IMR-90 (cell line): ENCODE results near the gene LSG1. TPM values are rescaled to one million over a fixed set of nuclear protein-coding genes. Genes with fewer than 3 reads are reported as not detected.

Experiments
- ATAC-seq: fragments of 200-7000 bp; cut with Tn5 transposase; 2 replicates; pipeline ENCODE4 v1.9.1; 2020; ENCODE audit warnings: low read depth, mild to moderate bottlenecking, moderate library complexity
- BruUV-seq: library from RNA; stranded (reverse); fragments of 400-500 nt; replicated peaks from 2 replicates; lab custom pipeline; 2021; lab: Mats Ljungman, UMichigan
- CTCF ChIA-PET: fragments of 300-600 bp; formaldehyde crosslinking; extraction: SDS; loops from one replicate; lab custom pipeline; 2021; ENCODE audit warnings: antibody characterized with exemption; lab: Yijun Ruan, JAX
- POLR2A ChIA-PET: fragments of 300-600 bp; sonication (Branson Sonifier 250); formaldehyde crosslinking; loops from one replicate; lab custom pipeline; 2022; ENCODE audit warnings: antibody characterized with exemption; ENCODE audit not compliant: unreplicated experiment; lab: Charles Lee
- DNase-seq: peaks from one replicate; pipeline ENCODE4 v3.0.0; 2013
- H2AFZ ChIP-seq: replicated peaks from 2 replicates; pipeline ENCODE3; 2013; ENCODE audit warnings: low read length, mild to moderate bottlenecking; ENCODE audit not compliant: poor library complexity
- H2AK5ac ChIP-seq: 2 replicates; pipeline ENCODE4 v1.6.1; 2013; ENCODE audit warnings: low read depth, low read length, inconsistent platforms
- H2AK9ac ChIP-seq: replicated peaks from 2 replicates; pipeline ENCODE3; 2013; ENCODE audit warnings: mild to moderate bottlenecking, low read depth, low read length, moderate library complexity; ENCODE audit not compliant: poor library complexity
- H2BK120ac ChIP-seq: 2 replicates; pipeline ENCODE4 v1.6.1; 2013; ENCODE audit warnings: low read depth, low read length, inconsistent platforms
- H2BK15ac ChIP-seq: 3 replicates; pipeline ENCODE4 v1.6.1; 2013; ENCODE audit warnings: low read depth, low read length, inconsistent platforms
- H2BK20ac ChIP-seq: 2 replicates; pipeline ENCODE4 v1.6.1; 2013; ENCODE audit warnings: low read depth, mild to moderate bottlenecking, inconsistent platforms, low read length, moderate library complexity
- H2BK5ac ChIP-seq: 2 replicates; pipeline ENCODE4 v1.6.1; 2013; ENCODE audit warnings: mild to moderate bottlenecking, low read depth, low read length, inconsistent platforms; ENCODE audit not compliant: poor library complexity, severe bottlenecking
- H3K14ac ChIP-seq: replicated peaks from 2 replicates; pipeline ENCODE4 v1.6.1; 2013; ENCODE audit warnings: low read depth, low read length, inconsistent platforms
- H3K18ac ChIP-seq: 2 replicates; pipeline ENCODE4 v1.6.1; 2013; ENCODE audit warnings: low read depth, low read length, control low read depth
- H3K23ac ChIP-seq: 2 replicates; pipeline ENCODE4 v1.6.1; 2013; ENCODE audit warnings: low read depth, low read length, inconsistent platforms
- H3K27ac ChIP-seq: 2 replicates; pipeline ENCODE4 v1.5.1; 2013; ENCODE audit warnings: mild to moderate bottlenecking, control low read depth, low read length; ENCODE audit not compliant: insufficient read depth
- H3K27me3 ChIP-seq: 2 replicates; pipeline ENCODE4 v1.6.1; 2013; ENCODE audit warnings: low read length; ENCODE audit not compliant: control insufficient read depth, insufficient read depth
- H3K36me3 ChIP-seq: 2 replicates; pipeline ENCODE4 v1.6.1; 2013; ENCODE audit warnings: low read length, mixed read lengths; ENCODE audit not compliant: control insufficient read depth, insufficient read depth
- H3K4ac ChIP-seq: 2 replicates; pipeline ENCODE4 v1.6.1; 2013; ENCODE audit warnings: low read depth, low read length, inconsistent platforms
- H3K4me1 ChIP-seq: 2 replicates; pipeline ENCODE4 v1.6.1; 2013; ENCODE audit warnings: low read length, mixed read lengths; ENCODE audit not compliant: control insufficient read depth, insufficient read depth
- H3K4me2 ChIP-seq: 2 replicates; pipeline ENCODE4 v1.6.1; 2013; ENCODE audit warnings: low read depth, mild to moderate bottlenecking, control low read depth, low read length, moderate library complexity
- H3K4me3 ChIP-seq: 2 replicates; pipeline ENCODE4 v1.5.1; 2013; ENCODE audit warnings: low read depth, mild to moderate bottlenecking, control low read depth, low read length, moderate library complexity; ENCODE audit not compliant: insufficient read depth
- H3K56ac ChIP-seq: 2 replicates; pipeline ENCODE4 v1.6.1; 2013; ENCODE audit warnings: low read length, inconsistent platforms; ENCODE audit not compliant: insufficient read depth; ENCODE audit errors: extremely low read depth
- H3K79me1 ChIP-seq, 2 experiments: 2 replicates each; pipeline ENCODE4 v1.6.1; 2013; ENCODE audit warnings: low read length in 2 of 2, inconsistent platforms in 1 of 2, low read depth in 1 of 2
- H3K9ac ChIP-seq: 2 replicates; pipeline ENCODE4 v1.6.1; 2013; ENCODE audit warnings: low read depth, low read length, control low read depth
- H3K9me1 ChIP-seq: 2 replicates; pipeline ENCODE4 v1.6.1; 2013; ENCODE audit warnings: low read length, inconsistent platforms; ENCODE audit not compliant: insufficient read depth
- H3K9me3 ChIP-seq: 2 replicates; pipeline ENCODE4 v1.6.1; 2013; ENCODE audit warnings: low read length; ENCODE audit not compliant: control insufficient read depth, insufficient read depth
- H4K20me1 ChIP-seq: 2 replicates; pipeline ENCODE4 v1.6.1; 2013; ENCODE audit warnings: low read length, inconsistent platforms; ENCODE audit not compliant: insufficient read depth
- H4K5ac ChIP-seq: 2 replicates; pipeline ENCODE4 v1.6.1; 2013; ENCODE audit warnings: mild to moderate bottlenecking, low read depth, low read length, control low read depth
- H4K8ac ChIP-seq, 2 experiments: 2 replicates each; pipeline ENCODE4 v1.6.1; 2013; ENCODE audit warnings: low read depth in 2 of 2, low read length in 2 of 2, control low read depth in 1 of 2, inconsistent platforms in 1 of 2
- H4K91ac ChIP-seq: 2 replicates; pipeline ENCODE4 v1.6.1; 2013; ENCODE audit warnings: low read depth, low read length, inconsistent platforms; ENCODE audit not compliant: insufficient read depth
- BHLHE40 ChIP-seq: fragments of 150-350 bp; IDR thresholded peaks from 2 replicates; pipeline ENCODE4 v1.6.1; 2016; ENCODE audit warnings: mild to moderate bottlenecking, low read depth, low read length
- CEBPB ChIP-seq: IDR thresholded peaks from 2 replicates; pipeline ENCODE4 v1.6.1; 2012; ENCODE audit warnings: low read depth, low read length, improper control_type of control experiment
- CHD1 ChIP-seq: IDR thresholded peaks from 2 replicates; pipeline ENCODE4 v1.6.1; 2012; ENCODE audit warnings: low read depth, low read length, improper control_type of control experiment
- FOS ChIP-seq: fragments of 150-350 bp; IDR thresholded peaks from 2 replicates; pipeline ENCODE4 v1.6.1; 2016; ENCODE audit warnings: low read depth, low read length
- MAFK ChIP-seq: IDR thresholded peaks from 2 replicates; pipeline ENCODE4 v1.6.1; 2012; ENCODE audit warnings: low read depth, low read length, improper control_type of control experiment
- MAZ ChIP-seq: IDR thresholded peaks from 2 replicates; pipeline ENCODE4 v1.6.1; 2012; ENCODE audit warnings: low read depth, mild to moderate bottlenecking, low read length, improper control_type of control experiment, moderate library complexity, borderline replicate concordance
- MXI1 ChIP-seq: IDR thresholded peaks from 2 replicates; pipeline ENCODE4 v1.6.1; 2012; ENCODE audit warnings: low read depth, mild to moderate bottlenecking, low read length, moderate library complexity, borderline replicate concordance
- NFE2L2 ChIP-seq: fragments of 150-350 bp; IDR thresholded peaks from 2 replicates; pipeline ENCODE4 v1.6.1; 2016; ENCODE audit warnings: low read depth, mild to moderate bottlenecking, low read length
- POLR2A ChIP-seq: IDR thresholded peaks from 2 replicates; pipeline ENCODE4 v1.6.1; 2012; ENCODE audit warnings: mild to moderate bottlenecking, low read depth, low read length
- RAD21 ChIP-seq: IDR thresholded peaks from 2 replicates; pipeline ENCODE4 v1.6.1; 2012; ENCODE audit warnings: low read length, improper control_type of control experiment
- RCOR1 ChIP-seq: IDR thresholded peaks from 2 replicates; pipeline ENCODE4 v1.6.1; 2012; ENCODE audit warnings: mild to moderate bottlenecking, low read length, improper control_type of control experiment; ENCODE audit not compliant: insufficient replicate concordance
- RFX5 ChIP-seq: IDR thresholded peaks from 2 replicates; pipeline ENCODE4 v1.8.0; 2012; ENCODE audit warnings: low read depth, mild to moderate bottlenecking, low read length, moderate library complexity
- SMC3 ChIP-seq: fragments of 150-350 bp; IDR thresholded peaks from 2 replicates; pipeline ENCODE4 v1.6.1; 2016; ENCODE audit warnings: low read depth, mild to moderate bottlenecking, antibody characterized with exemption, low read length, moderate library complexity
- WGBS, 2 experiments: methylation state at CpG; one replicate each; pipeline versions ENCODE4 v1.1.5 to v1.1.7; 2013; ENCODE audit warnings: missing lambda C conversion rate in 2 of 2; ENCODE audit not compliant: insufficient read length in 1 of 2; ENCODE audit errors: extremely low coverage in 2 of 2; 5-methylcytosine and 5-hydroxymethylcytosine counted together
- dilution Hi-C: fragments of 300-500 bp; cut with HindIII; formaldehyde crosslinking; loops from one replicate; pipeline ENCODE4 v1.14.3; 2018; ENCODE audit warnings: low sequenced_read_pairs; ENCODE audit not compliant: unreplicated experiment
- in situ Hi-C: fragments of 300-500 bp; cut with MboI; formaldehyde crosslinking; loops from 3 replicates; pipeline ENCODE4 v1.14.3; 2019; ENCODE audit warnings: low sequenced_read_pairs, inconsistent platforms, mixed read lengths
- intact Hi-C: fragments of 100-400 bp; cut with micrococcal nuclease; formaldehyde crosslinking; loops from 2 replicates; pipeline ENCODE4 v1.10.0; 2022
- polyA plus RNA-seq, 3 experiments: library from polyadenylated mRNA; depleted of rRNA; stranded (reverse); fragments of >200 nt; gene quantifications; 2 replicates each; pipeline ENCODE4 v1.2.3, GENCODE V29; 2012; ENCODE audit warnings: low replicate concordance in 1 of 3
- total RNA-seq: library from RNA; depleted of rRNA; stranded (reverse); fragments of >200 nt; gene quantifications from 2 replicates; pipeline ENCODE4 v1.2.3, GENCODE V29; 2012
- TF ChIP-seq, protein P1 (sequence below): fragments of 150-350 bp; IDR thresholded peaks from 2 replicates; pipeline ENCODE4 v1.6.1; 2016; ENCODE audit warnings: low read depth, mild to moderate bottlenecking, low read length, moderate library complexity, borderline replicate concordance
- TF ChIP-seq, protein P2 (sequence below): conservative IDR thresholded peaks from 2 replicates; pipeline ENCODE4 v1.5.1; 2012; ENCODE audit warnings: mild to moderate bottlenecking, low read depth, low read length, improper control_type of control experiment
- TF ChIP-seq, protein P3 (sequence below): fragments of 150-350 bp; IDR thresholded peaks from 2 replicates; pipeline ENCODE4 v1.6.1; 2017; ENCODE audit warnings: mild to moderate bottlenecking, antibody characterized with exemption, low read length, low read depth

Gene LSG1
- total and polyA plus RNA-seq, 2 of the 4 experiments (the other 2 are of a cell fraction), result 26.8 to 45.2 TPM

DNA sequence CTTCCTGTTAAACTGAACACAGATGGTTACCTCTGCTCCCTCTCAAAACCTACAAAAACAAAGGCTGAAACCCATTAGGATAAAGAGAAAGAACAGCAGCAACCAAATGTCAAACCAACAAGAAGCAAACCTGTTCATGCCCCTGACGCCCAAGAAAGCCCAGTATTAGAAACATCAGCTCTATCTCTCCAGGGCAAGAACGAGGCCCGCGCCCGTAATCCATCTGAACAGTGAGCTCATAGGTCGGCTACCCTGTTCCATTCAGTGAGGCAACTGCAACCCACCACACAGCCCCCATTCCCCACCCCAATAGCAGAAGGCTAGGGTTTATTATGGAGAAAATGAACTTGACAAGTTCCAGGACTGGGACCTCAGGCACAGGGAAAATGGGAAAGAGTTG, 10.0 kb downstream of the LSG1 start:
- H3K18ac ChIP-seq, result no peak overlapping the region
- ChIA-PET CTCF (interaction anchor here (0.6 kb wide), 1 partner anchor 229 kb away, joined by 3 read pairs; no protein-coding TSS in a partner anchor), POLR2A (interaction anchor here (0.5 kb wide), 1 partner anchor 572 kb away, joined by 3 read pairs; no protein-coding TSS in a partner anchor)
- no peaks in the 10 kb centered on the region; the same call in 1 of the 2 replicates for H3K4me1 ChIP-seq
- no peak overlapping the region for H3K23ac ChIP-seq
- H3K9me3 ChIP-seq, result no peaks in the 10 kb centered on the region
- H3K14ac ChIP-seq, result no peak overlapping the region
- no peak overlapping the region for H3K4me2 ChIP-seq
- no peak overlapping the region for H2BK15ac ChIP-seq
- no peak overlapping the region for H3K4ac ChIP-seq
- intact Hi-C loops, result no loop called here
- no peak overlapping the region; the same call in 1 of the 2 replicates for H3K27ac ChIP-seq
- dilution Hi-C loops, result no loop called here
- peaks cover 27% of the 10 kb centered on the region for H3K36me3 ChIP-seq
- H2AK9ac ChIP-seq, result no peak overlapping the region
- H2AK5ac ChIP-seq, result no peak overlapping the region
- no peak overlapping the region for H4K91ac ChIP-seq
- H2BK120ac ChIP-seq, result no peak overlapping the region
- ATAC-seq (no peak), DNase-seq (no peak)
- H3K9me1 ChIP-seq, result no peaks in the 10 kb centered on the region
- no peaks in the 10 kb centered on the region for H4K20me1 ChIP-seq
- no peak overlapping the region for H3K56ac ChIP-seq
- no peak overlapping the region for H2AFZ ChIP-seq
- H3K79me1 ChIP-seq, result peaks cover 7 to 10% of the 10 kb centered on the region in 2 experiments; a peak in 2 of 4 replicates
- no peak overlapping the region for H3K9ac ChIP-seq
- no peak overlapping the region for H2BK5ac ChIP-seq
- no peak overlapping the region for H4K8ac ChIP-seq
- H3K4me3 ChIP-seq, result no peak overlapping the region
- no peak overlapping the region for H4K5ac ChIP-seq
- no CpG with 5 or more reads among the region's 6 CpGs for WGBS, 2 experiments
- no TSS peak for BruUV-seq
- H3K27me3 ChIP-seq, result no peaks in the 10 kb centered on the region
- TF ChIP-seq NFE2L2, result no peak
- TF ChIP-seq, protein P1, sequence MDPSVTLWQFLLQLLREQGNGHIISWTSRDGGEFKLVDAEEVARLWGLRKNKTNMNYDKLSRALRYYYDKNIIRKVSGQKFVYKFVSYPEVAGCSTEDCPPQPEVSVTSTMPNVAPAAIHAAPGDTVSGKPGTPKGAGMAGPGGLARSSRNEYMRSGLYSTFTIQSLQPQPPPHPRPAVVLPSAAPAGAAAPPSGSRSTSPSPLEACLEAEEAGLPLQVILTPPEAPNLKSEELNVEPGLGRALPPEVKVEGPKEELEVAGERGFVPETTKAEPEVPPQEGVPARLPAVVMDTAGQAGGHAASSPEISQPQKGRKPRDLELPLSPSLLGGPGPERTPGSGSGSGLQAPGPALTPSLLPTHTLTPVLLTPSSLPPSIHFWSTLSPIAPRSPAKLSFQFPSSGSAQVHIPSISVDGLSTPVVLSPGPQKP, result no peak
- TF ChIP-seq FOS, result no peak
- no peak for TF ChIP-seq RAD21
- no peak for TF ChIP-seq MAZ
- TF ChIP-seq, protein P2, sequence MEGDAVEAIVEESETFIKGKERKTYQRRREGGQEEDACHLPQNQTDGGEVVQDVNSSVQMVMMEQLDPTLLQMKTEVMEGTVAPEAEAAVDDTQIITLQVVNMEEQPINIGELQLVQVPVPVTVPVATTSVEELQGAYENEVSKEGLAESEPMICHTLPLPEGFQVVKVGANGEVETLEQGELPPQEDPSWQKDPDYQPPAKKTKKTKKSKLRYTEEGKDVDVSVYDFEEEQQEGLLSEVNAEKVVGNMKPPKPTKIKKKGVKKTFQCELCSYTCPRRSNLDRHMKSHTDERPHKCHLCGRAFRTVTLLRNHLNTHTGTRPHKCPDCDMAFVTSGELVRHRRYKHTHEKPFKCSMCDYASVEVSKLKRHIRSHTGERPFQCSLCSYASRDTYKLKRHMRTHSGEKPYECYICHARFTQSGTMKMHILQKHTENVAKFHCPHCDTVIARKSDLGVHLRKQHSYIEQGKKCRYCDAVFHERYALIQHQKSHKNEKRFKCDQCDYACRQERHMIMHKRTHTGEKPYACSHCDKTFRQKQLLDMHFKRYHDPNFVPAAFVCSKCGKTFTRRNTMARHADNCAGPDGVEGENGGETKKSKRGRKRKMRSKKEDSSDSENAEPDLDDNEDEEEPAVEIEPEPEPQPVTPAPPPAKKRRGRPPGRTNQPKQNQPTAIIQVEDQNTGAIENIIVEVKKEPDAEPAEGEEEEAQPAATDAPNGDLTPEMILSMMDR, result no peak
- TF ChIP-seq RCOR1, result no peak
- no peak for TF ChIP-seq RFX5
- TF ChIP-seq POLR2A, result no peak
- TF ChIP-seq SMC3, result no peak
- TF ChIP-seq BHLHE40, result no peak
- TF ChIP-seq CEBPB, result no peak
- no peak for TF ChIP-seq MAFK
- TF ChIP-seq CHD1, result no peak
- TF ChIP-seq, protein P3, sequence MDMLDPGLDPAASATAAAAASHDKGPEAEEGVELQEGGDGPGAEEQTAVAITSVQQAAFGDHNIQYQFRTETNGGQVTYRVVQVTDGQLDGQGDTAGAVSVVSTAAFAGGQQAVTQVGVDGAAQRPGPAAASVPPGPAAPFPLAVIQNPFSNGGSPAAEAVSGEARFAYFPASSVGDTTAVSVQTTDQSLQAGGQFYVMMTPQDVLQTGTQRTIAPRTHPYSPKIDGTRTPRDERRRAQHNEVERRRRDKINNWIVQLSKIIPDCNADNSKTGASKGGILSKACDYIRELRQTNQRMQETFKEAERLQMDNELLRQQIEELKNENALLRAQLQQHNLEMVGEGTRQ, result no peak
- TF ChIP-seq MXI1, result no peak
- in situ Hi-C loops, result no loop called here
- no peak overlapping the region for H2BK20ac ChIP-seq
